Spleen (tissue), 11 donors: ENCODE data around the gene CTNNA2. TPM values are rescaled to one million over a fixed set of nuclear protein-coding genes. Genes with fewer than 3 reads are reported as not detected.

Experiments
- DNase-seq: peaks from one replicate; pipeline ENCODE4 v3.0.0-alpha.2; 2020
- H3K27ac ChIP-seq, 8 donors: fragments of 200-600 bp; sonication (generic) in 7 of 8; 1 replicate in 4 of 8; 2 replicates in 4 of 8; pipeline versions ENCODE4 v1.5.0 to v1.8.0; 2016 to 2021; ENCODE audit warnings: inconsistent platforms in 4 of 8, mild to moderate bottlenecking in 4 of 8, moderate library complexity in 1 of 8
- H3K27me3 ChIP-seq, 7 donors: fragments of 200-600 bp; sonication (generic) in 6 of 7; replicated peaks in 1 of 7; 1 replicate in 4 of 7; 2 replicates in 3 of 7; pipeline versions ENCODE4 v1.5.0 to v1.8.0; 2016 to 2021; ENCODE audit warnings: inconsistent platforms in 3 of 7, mild to moderate bottlenecking in 1 of 7
- H3K36me3 ChIP-seq, 6 donors: fragments of 200-600 bp; sonication (generic) in 5 of 6; 1 replicate in 4 of 6; 2 replicates in 2 of 6; pipeline versions ENCODE4 v1.5.0 to v1.8.0; 2016 to 2021; ENCODE audit warnings: inconsistent platforms in 2 of 6
- H3K4me1 ChIP-seq, 6 donors: fragments of 200-600 bp; sonication (generic) in 5 of 6; 1 replicate in 3 of 6; 2 replicates in 3 of 6; pipeline versions ENCODE4 v1.5.0 to v1.8.0; 2016 to 2021; ENCODE audit warnings: inconsistent platforms in 3 of 6
- H3K4me3 ChIP-seq, 8 donors: fragments of 200-600 bp; sonication (generic) in 7 of 8; 1 replicate in 4 of 8; 2 replicates in 4 of 8; pipeline versions ENCODE4 v1.5.0 to v1.8.0; 2016 to 2021; ENCODE audit warnings: inconsistent platforms in 4 of 8, mild to moderate bottlenecking in 4 of 8, moderate library complexity in 2 of 8
- H3K9me3 ChIP-seq, 8 donors: fragments of 200-600 bp; sonication (generic) in 7 of 8; 1 replicate in 4 of 8; 2 replicates in 4 of 8; pipeline versions ENCODE4 v1.5.0 to v1.8.0; 2016 to 2021; ENCODE audit warnings: inconsistent platforms in 4 of 8
- POLR2A ChIP-seq, 3 donors: fragments of 450-650 bp; IDR thresholded peaks; one replicate each; pipeline ENCODE4 v1.5.1; 2017; ENCODE audit warnings: antibody characterized with exemption in 3 of 3, mild to moderate bottlenecking in 1 of 3
- POLR2AphosphoS5 ChIP-seq, 3 donors: sonication (generic); formaldehyde crosslinking; IDR thresholded peaks; one replicate each; pipeline ENCODE4 v1.5.1; 2017; ENCODE audit warnings: antibody characterized with exemption in 3 of 3
- WGBS, 5 donors: extraction: QIAGEN DNeasy Blood & Tissue Kit in 3 of 5; methylation state at CpG; one replicate each; pipeline versions ENCODE4 v1.1.5 to v1.1.7; 2013 to 2018; 5-methylcytosine and 5-hydroxymethylcytosine counted together
- intact Hi-C: fragments of 100-400 bp; cut with DNase I; formaldehyde crosslinking; loops from one replicate; pipeline ENCODE4 v1.15.0; 2023; ENCODE audit warnings: low total_unique reads
- polyA plus RNA-seq, 3 donors: library from polyadenylated mRNA; stranded (reverse); fragments of 200-250 nt; gene quantifications; one replicate each; pipeline ENCODE4 v1.2.1, GENCODE V29; 2013
- total RNA-seq, 7 donors: library from RNA; depleted of rRNA in 3 of 7; stranded (reverse); fragments of >200 nt in 3 of 7; fragmentation: NEBNext Ultra II Directional in 4 of 7; extraction: Animal tissue kit (Norgen Biotek cat#: 25700) in 4 of 7; gene quantifications; one replicate each; pipeline versions ENCODE4 v1.1.0 to v1.2.1, GENCODE V29; 2016 to 2021
- TF ChIP-seq, protein P1 (sequence below), 11 experiments: fragments of 200-600 bp in 7 of 11; fragments of 450-650 bp in 4 of 11; sonication (generic) in 4 of 11; IDR thresholded peaks in 8 of 11; conservative IDR thresholded peaks in 3 of 11; 1 replicate in 7 of 11; 2 replicates in 4 of 11; pipeline versions ENCODE4 v1.4.0 to v1.8.0; 2016 to 2021; ENCODE audit warnings: antibody characterized with exemption in 11 of 11, inconsistent platforms in 4 of 11, mild to moderate bottlenecking in 1 of 11
- donor health status: healthy with polysubstance abuse.
- donor health status: DM: no; HTN: no; CAD: no; lungs with moderate emphysema.
- donor health status: DM: no; HTN: no; CAD: no.
- donor health status: Bipolar disorder and iron deficiency.
- donor health status: healthy.
- donor health status: DM: no; HTN: no; CAD: no.
- donor health status: DM: yes; HTN: yes; CAD: no.

CTNNA2 gene
- total and polyA plus RNA-seq, 10 donors: not detected

DNA sequence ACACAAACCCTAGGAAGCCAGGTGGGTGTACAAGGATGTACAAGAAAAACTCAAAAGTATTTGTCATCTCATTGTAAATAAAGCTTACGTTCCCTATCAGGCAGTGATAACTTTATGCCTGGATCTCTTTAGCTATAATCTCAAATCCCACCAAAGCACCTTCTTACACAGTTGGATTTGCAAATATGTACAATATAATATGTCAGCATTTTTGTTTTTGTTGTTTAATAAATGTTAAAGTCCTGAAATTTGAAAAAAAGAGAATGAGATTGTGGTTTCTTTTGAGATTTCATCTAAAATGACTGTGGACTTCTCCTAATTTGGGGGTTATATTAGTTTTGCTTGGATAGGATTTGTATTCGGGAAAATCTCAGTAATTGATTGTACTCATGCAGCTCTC is 709.8 kb downstream of the CTNNA2 start:
- no peak for DNase-seq
- Histone ChIP-seq H3K4me3 (no peak overlapping the region), H3K9me3 (peaks cover 0 to 6% (median 0%) of the 10 kb centered on the region in 8 donors), H3K36me3 (no peaks in the 10 kb centered on the region), H3K4me1 (no peaks in the 10 kb centered on the region), H3K27me3 (no peaks in the 10 kb centered on the region), H3K27ac (no peak overlapping the region)
- intact Hi-C loops: no loop called here
- 85 to 97% (median 90%) methylated on average over 2 of the region's 2 CpGs for WGBS, 5 donors
- TF ChIP-seq POLR2AphosphoS5 (IDR thresholded peaks at IDR 0.05): no peak
- TF ChIP-seq, protein P1, sequence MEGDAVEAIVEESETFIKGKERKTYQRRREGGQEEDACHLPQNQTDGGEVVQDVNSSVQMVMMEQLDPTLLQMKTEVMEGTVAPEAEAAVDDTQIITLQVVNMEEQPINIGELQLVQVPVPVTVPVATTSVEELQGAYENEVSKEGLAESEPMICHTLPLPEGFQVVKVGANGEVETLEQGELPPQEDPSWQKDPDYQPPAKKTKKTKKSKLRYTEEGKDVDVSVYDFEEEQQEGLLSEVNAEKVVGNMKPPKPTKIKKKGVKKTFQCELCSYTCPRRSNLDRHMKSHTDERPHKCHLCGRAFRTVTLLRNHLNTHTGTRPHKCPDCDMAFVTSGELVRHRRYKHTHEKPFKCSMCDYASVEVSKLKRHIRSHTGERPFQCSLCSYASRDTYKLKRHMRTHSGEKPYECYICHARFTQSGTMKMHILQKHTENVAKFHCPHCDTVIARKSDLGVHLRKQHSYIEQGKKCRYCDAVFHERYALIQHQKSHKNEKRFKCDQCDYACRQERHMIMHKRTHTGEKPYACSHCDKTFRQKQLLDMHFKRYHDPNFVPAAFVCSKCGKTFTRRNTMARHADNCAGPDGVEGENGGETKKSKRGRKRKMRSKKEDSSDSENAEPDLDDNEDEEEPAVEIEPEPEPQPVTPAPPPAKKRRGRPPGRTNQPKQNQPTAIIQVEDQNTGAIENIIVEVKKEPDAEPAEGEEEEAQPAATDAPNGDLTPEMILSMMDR (IDR thresholded peaks at IDR 0.05 in 8 of 11, conservative IDR thresholded peaks at IDR 0.05 in 3 of 11): no peak
- no peak for TF ChIP-seq POLR2A (IDR thresholded peaks at IDR 0.05)

DNA sequence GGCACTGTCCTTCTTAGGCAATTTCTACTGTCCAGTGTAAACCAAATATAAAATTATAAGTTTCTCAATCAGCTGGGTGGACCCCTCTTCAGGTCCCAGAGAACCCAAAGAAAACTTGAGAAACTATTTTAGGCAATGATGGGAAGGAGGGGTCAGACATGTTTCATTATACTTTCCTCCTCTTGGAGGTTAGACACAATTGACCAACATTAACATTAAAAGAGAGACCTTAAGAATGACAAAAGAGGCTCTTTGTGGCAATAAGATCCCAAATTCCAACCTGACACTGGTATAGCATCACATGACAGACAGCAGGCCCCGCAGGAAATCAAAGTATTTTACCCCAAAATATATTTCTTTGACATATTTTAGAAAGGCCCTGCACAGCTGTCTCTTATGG is 718.6 kb downstream of the CTNNA2 start:
- Histone ChIP-seq H3K4me1 (no peaks in the 10 kb centered on the region), H3K4me3 (no peak overlapping the region), H3K9me3 (peaks cover 0 to 4% (median 0%) of the 10 kb centered on the region in 8 donors), H3K27ac (no peak overlapping the region), H3K27me3 (no peaks in the 10 kb centered on the region), H3K36me3 (no peaks in the 10 kb centered on the region)
- intact Hi-C loops: no loop called here
- no peak for DNase-seq
- TF ChIP-seq POLR2AphosphoS5 (IDR thresholded peaks at IDR 0.05) (no peak), POLR2A (IDR thresholded peaks at IDR 0.05) (no peak)
- TF ChIP-seq, protein P1 (IDR thresholded peaks at IDR 0.05 in 8 of 11, conservative IDR thresholded peaks at IDR 0.05 in 3 of 11): no peak
- WGBS, 5 donors: 50 to 76% (median 68%) methylated on average over 1 of the region's 1 CpG

DNA sequence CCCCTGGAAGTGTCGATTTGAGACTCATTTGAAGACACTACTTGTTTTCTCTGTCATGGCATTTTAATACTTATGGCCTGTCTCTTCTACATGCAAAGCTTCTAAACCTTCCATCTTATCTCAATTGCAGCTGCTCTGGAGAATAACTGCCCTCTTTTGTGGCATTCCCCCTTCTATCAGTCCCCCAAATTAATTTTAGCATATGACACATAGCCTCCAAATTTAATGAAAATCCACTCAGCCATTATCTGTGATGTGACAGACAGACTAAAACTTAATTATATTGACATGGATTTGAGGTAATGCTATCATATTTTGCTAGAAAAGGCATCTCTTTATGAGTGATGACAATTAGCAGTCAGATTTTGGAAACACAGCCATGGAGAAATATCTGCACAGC is 720.5 kb downstream of the CTNNA2 start:
- no peak overlapping the region for H3K27ac ChIP-seq

DNA sequence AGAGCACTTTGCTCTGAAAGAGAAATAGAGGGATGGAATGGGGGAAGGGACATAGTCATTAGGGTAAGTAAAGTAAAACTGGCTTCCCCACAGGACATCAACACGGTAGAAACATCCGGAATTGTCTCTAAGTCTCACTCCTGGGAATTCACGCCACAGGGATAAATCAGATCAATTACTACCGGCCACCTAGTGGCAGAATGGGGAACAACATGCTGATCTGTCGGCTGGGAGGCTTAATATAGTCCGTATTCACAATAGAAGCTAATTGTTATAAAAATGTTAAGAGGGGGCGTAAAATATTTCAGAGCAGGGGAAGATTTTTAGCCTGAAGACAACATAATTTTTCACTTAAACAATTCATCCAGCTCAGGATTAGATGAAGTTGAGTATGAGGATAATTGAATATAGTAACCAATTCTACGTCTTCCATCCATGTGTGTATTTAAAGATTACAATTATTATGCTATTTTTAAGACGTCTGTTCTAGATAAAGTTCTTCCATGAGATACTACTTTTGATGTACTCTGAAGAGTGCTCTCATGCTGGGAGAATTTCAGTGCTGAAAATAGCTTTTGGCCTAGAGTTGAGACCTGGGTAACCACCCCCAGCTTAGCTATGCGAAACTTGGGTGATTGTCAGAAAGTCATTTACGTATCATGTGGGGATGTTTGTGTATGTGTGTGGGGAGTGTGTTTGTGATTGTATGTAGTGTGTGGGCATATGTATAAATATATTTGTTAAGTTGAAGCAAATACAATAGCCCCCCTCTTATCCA is 726.0 kb downstream of the CTNNA2 start:
- intact Hi-C loops: no loop called here
- Histone ChIP-seq H3K4me3 (no peak overlapping the region), H3K36me3 (no peaks in the 10 kb centered on the region), H3K4me1 (no peaks in the 10 kb centered on the region), H3K27ac (no peak overlapping the region), H3K27me3 (no peaks in the 10 kb centered on the region), H3K9me3 (no peaks in the 10 kb centered on the region)
- DNase-seq: no peak
- TF ChIP-seq, protein P1 (IDR thresholded peaks at IDR 0.05 in 8 of 11, conservative IDR thresholded peaks at IDR 0.05 in 3 of 11): peak in 9 of 11 experiments; percentile 21 to 67 (median 57)
- TF ChIP-seq POLR2A (IDR thresholded peaks at IDR 0.05): no peak
- 57 to 63% (median 61%) methylated on average over 11 of the region's 11 CpGs for WGBS, 5 donors

More for the DNA sequence above, 720.5 kb downstream of the CTNNA2 start:
- no peak for DNase-seq
- intact Hi-C loops: no loop called here
- Histone ChIP-seq H3K4me1 (no peaks in the 10 kb centered on the region), H3K36me3 (no peaks in the 10 kb centered on the region), H3K9me3 (no peaks in the 10 kb centered on the region), H3K4me3 (no peak overlapping the region), H3K27me3 (no peaks in the 10 kb centered on the region)
- 69 to 94% (median 80%) methylated on average over 1 of the region's 1 CpG for WGBS, 5 donors
- TF ChIP-seq POLR2A (IDR thresholded peaks at IDR 0.05): no peak
- no peak for TF ChIP-seq POLR2AphosphoS5 (IDR thresholded peaks at IDR 0.05)
- TF ChIP-seq, protein P1 (IDR thresholded peaks at IDR 0.05 in 8 of 11, conservative IDR thresholded peaks at IDR 0.05 in 3 of 11): no peak
